ENCODE results near the gene ZC3H10. TPM values are rescaled to one million over a fixed set of nuclear protein-coding genes. Genes with fewer than 3 reads are reported as not detected.

The ZC3H10 gene
- total and polyA plus RNA-seq, 2 experiments from 2014 or later: 2.7 to 3.0 TPM

DNA sequence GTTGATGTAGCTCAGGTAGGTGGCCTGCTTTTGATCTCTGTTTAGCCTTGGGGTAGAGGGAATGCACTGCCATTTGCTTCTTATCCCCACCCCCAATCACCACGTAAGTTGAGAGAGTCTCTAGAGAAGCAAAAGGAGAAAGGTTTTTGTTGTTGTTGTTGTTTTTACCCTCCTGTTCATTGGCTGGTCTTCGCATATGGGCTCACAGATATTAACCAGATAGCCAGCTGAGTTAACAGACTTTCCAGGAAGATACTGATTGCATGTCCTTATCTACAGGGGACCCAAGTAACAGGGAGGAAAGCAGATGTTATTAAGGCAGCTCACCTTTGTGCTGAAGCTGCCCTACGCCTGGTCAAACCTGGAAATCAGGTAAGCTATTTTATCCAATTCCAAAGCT is 10.8 kb upstream of the ZC3H10 start:
- WGBS, 2 experiments (ENCODE audit: low coverage in 1 of 2, low lambda C conversion rate in 2 of 2, missing lambda C conversion rate in 2 of 2): 97 to 100% methylated on average over 3 of the region's 3 CpGs
- in situ Hi-C loops (cut with MboI): no loop called here
- no peak for DNase-seq
- H2AFZ ChIP-seq: no peak overlapping the region
- H3K4me3 ChIP-seq: no peak overlapping the region
- no peaks in the 10 kb centered on the region for H4K20me1 ChIP-seq (ENCODE audit: insufficient read depth)
- TF ChIP-seq EZH2phosphoT487 (IDR thresholded peaks at IDR 0.05; ENCODE audit: insufficient read depth, low read depth): no peak
- no peak for TF ChIP-seq EZH2 (IDR thresholded peaks at IDR 0.05; ENCODE audit: insufficient read depth, poor library complexity, severe bottlenecking)
- H3K9ac ChIP-seq: peak overlapping the region; percentile 90; the same call in 1 of the 2 replicates
- H3K9me2 ChIP-seq (ENCODE audit: insufficient read depth): no peaks in the 10 kb centered on the region
- no peak overlapping the region for H3K27ac ChIP-seq
- H3K36me3 ChIP-seq (ENCODE audit: low read depth): peaks cover 52% of the 10 kb centered on the region
- peaks cover 35% of the 10 kb centered on the region for H3F3A ChIP-seq (ENCODE audit: insufficient read depth)
- H3K4me1 ChIP-seq (ENCODE audit: insufficient read depth): peaks cover 21% of the 10 kb centered on the region
- peaks cover 45% of the 10 kb centered on the region for H3K79me2 ChIP-seq (ENCODE audit: insufficient read depth)
- H3K4me2 ChIP-seq (ENCODE audit: unreplicated experiment): no peak overlapping the region
- H3K9me3 ChIP-seq (ENCODE audit: low read depth): no peaks in the 10 kb centered on the region
- H3K27me3 ChIP-seq (replicated peaks; ENCODE audit: insufficient read depth): no peaks in the 10 kb centered on the region

GRCh38 chr12:56110571-56110970 is 7.5 kb upstream of the ZC3H10 start:
- Histone ChIP-seq H3K36me3 (ENCODE audit: low read depth) (peaks cover 66% of the 10 kb centered on the region), H3F3A (ENCODE audit: insufficient read depth) (peaks cover 67% of the 10 kb centered on the region), H3K4me3 (no peak overlapping the region), H3K27me3 (replicated peaks; ENCODE audit: insufficient read depth) (no peaks in the 10 kb centered on the region), H3K79me2 (ENCODE audit: insufficient read depth) (peaks cover 33% of the 10 kb centered on the region), H3K9me3 (ENCODE audit: low read depth) (no peaks in the 10 kb centered on the region), H3K9ac (no peak overlapping the region), H3K4me1 (ENCODE audit: insufficient read depth) (peaks cover 19% of the 10 kb centered on the region), H2AFZ (no peak overlapping the region), H3K4me2 (ENCODE audit: unreplicated experiment) (no peak overlapping the region), H3K27ac (no peak overlapping the region), H4K20me1 (ENCODE audit: insufficient read depth) (no peaks in the 10 kb centered on the region), H3K9me2 (ENCODE audit: insufficient read depth) (no peaks in the 10 kb centered on the region)
- TF ChIP-seq EZH2 (IDR thresholded peaks at IDR 0.05; ENCODE audit: insufficient read depth, poor library complexity, severe bottlenecking): no peak
- TF ChIP-seq EZH2phosphoT487 (IDR thresholded peaks at IDR 0.05; ENCODE audit: insufficient read depth, low read depth): no peak
- no peak for DNase-seq
- WGBS, 2 experiments (ENCODE audit: low coverage in 1 of 2, low lambda C conversion rate in 2 of 2, missing lambda C conversion rate in 2 of 2): 82 to 84% methylated on average over 5 of the region's 5 CpGs
- in situ Hi-C loops (cut with MboI): no loop called here

DNA sequence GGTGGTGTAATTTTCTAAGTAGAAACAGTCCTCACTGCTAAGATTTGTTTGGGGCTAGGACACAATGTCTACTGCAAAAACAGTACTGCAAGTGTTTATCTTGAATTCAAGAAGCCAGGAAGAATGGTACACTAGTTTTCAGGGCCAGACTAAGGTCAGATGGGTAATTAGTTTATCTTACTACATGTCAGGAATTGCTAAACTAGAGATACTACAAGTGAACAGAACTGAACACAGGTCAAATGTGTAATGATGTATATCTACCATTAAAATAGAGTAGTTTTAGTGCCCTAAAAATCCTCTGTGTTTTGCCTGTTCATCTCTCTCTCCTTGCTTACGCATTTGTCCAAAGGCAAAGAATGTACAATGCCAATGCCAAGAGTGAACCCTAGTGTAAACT is 4.0 kb upstream of the ZC3H10 start:
- Histone ChIP-seq H3K4me3 (no peak overlapping the region), H3K27me3 (replicated peaks; ENCODE audit: insufficient read depth) (no peaks in the 10 kb centered on the region), H3K4me2 (ENCODE audit: unreplicated experiment) (no peak overlapping the region), H3K9ac (no peak overlapping the region), H3K79me2 (ENCODE audit: insufficient read depth) (peaks cover 16% of the 10 kb centered on the region), H3K9me3 (ENCODE audit: low read depth) (no peaks in the 10 kb centered on the region), H3K4me1 (ENCODE audit: insufficient read depth) (peaks cover 11% of the 10 kb centered on the region), H2AFZ (no peak overlapping the region), H3K36me3 (ENCODE audit: low read depth) (peaks cover 43% of the 10 kb centered on the region), H3F3A (ENCODE audit: insufficient read depth) (peaks cover 77% of the 10 kb centered on the region), H3K9me2 (ENCODE audit: insufficient read depth) (no peaks in the 10 kb centered on the region), H4K20me1 (ENCODE audit: insufficient read depth) (no peaks in the 10 kb centered on the region), H3K27ac (no peak overlapping the region)
- TF ChIP-seq EZH2phosphoT487 (IDR thresholded peaks at IDR 0.05; ENCODE audit: insufficient read depth, low read depth) (no peak), EZH2 (IDR thresholded peaks at IDR 0.05; ENCODE audit: insufficient read depth, poor library complexity, severe bottlenecking) (no peak)
- WGBS, 2 experiments (ENCODE audit: low coverage in 1 of 2, low lambda C conversion rate in 2 of 2, missing lambda C conversion rate in 2 of 2): 95 to 100% methylated on average over 1 of the region's 1 CpG
- DNase-seq: no peak
- in situ Hi-C loops (cut with MboI): no loop called here

GRCh38 chr12:56115329-56115728 is 2.7 kb upstream of the ZC3H10 start:
- peaks cover 18% of the 10 kb centered on the region for H3K4me1 ChIP-seq (ENCODE audit: insufficient read depth)
- H3K4me2 ChIP-seq (ENCODE audit: unreplicated experiment): peak overlapping the region; percentile 86
- peak overlapping the region; percentile 92 for H2AFZ ChIP-seq
- peaks cover 31% of the 10 kb centered on the region for H3K36me3 ChIP-seq (ENCODE audit: low read depth)
- H3F3A ChIP-seq (ENCODE audit: insufficient read depth): peaks cover 68% of the 10 kb centered on the region
- H3K9me3 ChIP-seq (ENCODE audit: low read depth): no peaks in the 10 kb centered on the region
- H4K20me1 ChIP-seq (ENCODE audit: insufficient read depth): no peaks in the 10 kb centered on the region
- no peaks in the 10 kb centered on the region for H3K9me2 ChIP-seq (ENCODE audit: insufficient read depth)
- peak overlapping the region; percentile 95 for H3K27ac ChIP-seq
- 23 to 28% methylated on average over 10 of the region's 10 CpGs for WGBS, 2 experiments (ENCODE audit: low coverage in 1 of 2, low lambda C conversion rate in 2 of 2, missing lambda C conversion rate in 2 of 2)
- peak overlapping the region; percentile 98 for H3K4me3 ChIP-seq
- in situ Hi-C loops (cut with MboI): no loop called here
- H3K9ac ChIP-seq: peak overlapping the region; percentile 99
- H3K79me2 ChIP-seq (ENCODE audit: insufficient read depth): peaks cover 26% of the 10 kb centered on the region
- H3K27me3 ChIP-seq (replicated peaks; ENCODE audit: insufficient read depth): no peaks in the 10 kb centered on the region
- TF ChIP-seq EZH2 (IDR thresholded peaks at IDR 0.05; ENCODE audit: insufficient read depth, poor library complexity, severe bottlenecking): no peak
- TF ChIP-seq EZH2phosphoT487 (IDR thresholded peaks at IDR 0.05; ENCODE audit: insufficient read depth, low read depth): no peak
- DNase-seq: peak; percentile 65

Data from GM23248 (cell line).